Measurements from ENCODE around the gene GSG1L2.

- TF ChIP-seq CTCF (IDR thresholded peaks at IDR 0.05), result no peak
- TF ChIP-seq POLR2A (IDR thresholded peaks at IDR 0.05), result no peak
Observed at GRCh38 chr17:9769036-9769695, 52.7 kb downstream of the GSG1L2 start.

Measured in right lobe of liver (tissue), 4 donors.